GM18511 (cell line): ENCODE measurements around the gene TBC1D5.
"Not testable (repeated sequence)": the region's sequence is repeated elsewhere in the genome, so short reads cannot be mapped to it uniquely, and the experiment has no call there.

ENCODE experiments used
- ATAC-seq: cut with Tn5 transposase; IDR thresholded peaks from one replicate; pipeline ENCODE4 v1.9.1; 2021; ENCODE audit warnings: mild to moderate bottlenecking, moderate library complexity; ENCODE audit not compliant: unreplicated experiment

The TBC1D5 gene

DNA sequence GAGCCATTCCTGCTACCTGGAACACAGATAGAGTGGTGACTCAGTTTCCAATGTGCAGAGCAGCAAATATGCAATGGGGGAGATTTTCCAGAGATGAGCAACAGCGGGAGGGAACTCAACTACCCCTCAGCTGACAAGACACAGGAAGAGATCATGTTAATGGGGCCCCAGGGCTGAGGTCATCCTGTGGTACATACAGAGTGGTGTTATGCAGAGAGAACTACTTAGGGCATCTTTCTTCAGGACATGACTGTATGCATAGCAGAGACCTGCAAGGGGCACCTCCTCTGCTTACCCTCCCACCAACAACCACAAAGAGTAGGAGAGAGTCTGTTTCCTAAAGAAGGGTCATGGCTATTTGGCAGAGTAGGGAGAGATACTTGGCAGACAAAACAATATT lies 6.8 kb upstream of the TBC1D5 start:
- peak; percentile 54 for ATAC-seq

DNA sequence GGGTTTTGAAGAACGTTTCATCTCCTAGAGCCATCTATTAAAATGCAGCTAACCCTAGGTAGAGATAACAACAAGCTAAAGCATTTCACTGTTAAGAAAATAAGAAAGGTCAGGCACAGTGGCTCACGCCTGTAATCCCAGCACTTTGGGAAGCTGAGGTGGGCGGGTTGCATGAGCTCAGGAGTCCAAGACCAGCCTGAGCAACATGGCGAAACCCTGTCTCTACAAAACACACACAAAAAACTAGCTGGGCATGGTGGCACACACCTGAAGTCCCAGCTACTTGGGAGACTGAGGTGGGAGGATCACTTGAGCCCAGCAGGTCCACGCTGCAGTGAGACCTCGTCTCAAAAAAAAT lies 5.4 kb upstream of the TBC1D5 start:
- ATAC-seq, result no peak

GRCh38 chr3:17747174-17747889 lies 4.9 kb upstream of the TBC1D5 start:
- ATAC-seq, result peak; percentile 74

DNA sequence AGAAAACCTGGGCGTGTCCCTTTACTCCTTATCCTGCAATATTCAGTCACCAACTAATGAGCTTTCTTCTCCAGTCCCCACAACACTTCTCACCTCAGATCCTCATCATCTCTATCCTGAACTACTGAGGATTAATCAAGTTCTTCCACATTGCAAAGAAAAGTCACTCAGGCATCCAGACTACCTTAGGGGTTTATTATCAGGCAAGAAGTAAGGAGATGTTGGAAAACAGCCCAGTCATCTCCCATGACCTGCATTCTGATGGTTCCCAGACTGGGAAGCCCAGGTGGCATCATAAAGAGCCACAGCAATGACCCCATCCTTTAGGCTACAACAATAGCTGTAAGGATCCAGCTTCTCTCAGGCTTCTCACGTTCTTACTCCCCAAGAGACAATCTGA lies 3.5 kb upstream of the TBC1D5 start:
- no peak for ATAC-seq

DNA sequence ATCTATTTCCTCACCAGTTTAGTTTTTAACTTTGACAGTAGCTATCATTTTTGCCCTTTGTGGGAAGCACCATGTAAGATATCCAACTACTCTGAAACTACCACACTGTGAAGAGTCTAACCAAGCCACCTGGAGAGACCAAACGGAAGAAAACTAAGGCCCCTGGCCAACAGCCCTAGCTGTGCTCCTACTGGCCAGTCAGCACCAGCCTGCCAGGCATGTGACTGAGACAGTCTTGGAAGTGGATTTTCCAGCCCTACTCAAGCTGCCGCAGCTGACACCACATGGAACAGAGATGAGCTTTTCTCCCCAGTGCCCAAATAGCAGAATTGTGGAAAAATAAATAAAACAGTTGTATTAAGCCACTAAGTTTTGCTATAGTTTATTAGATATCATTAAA lies 2.9 kb upstream of the TBC1D5 start:
- no peak for ATAC-seq

- ATAC-seq, result no peak
These were observed 2.3 kb upstream of the TBC1D5 start for GRCh38 chr3:17744693-17745092.

DNA sequence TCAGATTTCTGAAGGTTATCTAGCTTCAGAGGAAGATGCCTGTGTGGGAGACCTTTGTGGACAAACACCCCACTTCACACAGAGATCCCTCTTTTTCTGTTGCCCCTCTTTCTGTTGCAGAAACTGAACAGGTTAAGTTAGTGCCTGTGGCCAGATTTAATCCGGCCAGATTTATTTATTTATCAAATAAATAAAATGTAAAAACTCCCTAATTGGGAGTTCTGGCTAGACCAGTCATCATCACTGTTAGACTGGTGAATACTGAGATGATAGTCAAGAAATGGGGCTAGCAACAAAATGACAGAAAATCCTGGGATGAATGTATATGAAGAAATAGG lies 1.2 kb upstream of the TBC1D5 start:
- no peak for ATAC-seq

GRCh38 chr3:17742880-17743657 lies 638 bp upstream of the TBC1D5 start:
- ATAC-seq, result peak; percentile 1

- no peak for ATAC-seq
These were observed 770 bp downstream of the TBC1D5 start for GRCh38 chr3:17741621-17742101.

GRCh38 chr3:17740721-17741141 lies 1.7 kb downstream of the TBC1D5 start:
- ATAC-seq, result peak; percentile 9

GRCh38 chr3:17738921-17739320 lies 3.5 kb downstream of the TBC1D5 start:
- no peak for ATAC-seq

- ATAC-seq, result no peak
These were observed 4.2 kb downstream of the TBC1D5 start for GRCh38 chr3:17738219-17738618.

DNA sequence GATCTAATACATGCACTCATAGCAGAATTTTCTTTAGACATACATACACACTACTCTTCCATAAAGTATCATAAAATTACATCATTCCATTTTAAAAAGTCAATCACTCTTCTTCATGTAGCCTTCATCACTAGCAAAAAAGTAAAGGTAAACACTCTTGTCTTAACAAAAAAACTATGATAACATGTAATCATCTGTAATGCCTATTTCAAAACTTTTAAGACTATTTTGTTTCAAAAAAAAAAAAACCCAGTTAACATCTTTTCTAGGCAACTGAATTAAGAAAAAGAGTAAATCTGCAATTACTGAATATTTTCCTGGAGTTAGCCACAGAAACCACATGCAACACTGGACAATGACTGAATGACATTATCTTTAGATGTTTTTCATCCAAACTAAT lies 4.8 kb downstream of the TBC1D5 start:
- no peak for ATAC-seq

DNA sequence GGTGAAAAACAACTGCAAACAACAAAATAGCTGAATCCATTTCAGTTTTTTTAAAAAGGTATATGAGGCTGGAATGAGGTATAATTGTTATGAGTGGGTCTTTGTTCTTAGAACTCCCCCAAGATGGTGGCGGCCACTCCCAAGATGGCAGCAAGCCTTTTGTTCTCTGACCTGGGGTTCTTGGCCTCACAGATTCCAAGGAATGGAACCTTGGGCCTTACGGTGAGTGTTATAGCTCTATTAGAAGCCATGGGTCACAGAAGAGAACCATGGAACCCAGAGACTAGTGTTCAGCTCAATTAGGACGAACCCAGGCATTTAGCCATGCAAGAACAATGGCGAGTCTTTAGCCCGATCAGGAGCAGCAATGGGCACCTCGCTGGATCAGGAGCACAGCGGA lies 7.1 kb downstream of the TBC1D5 start:
- ATAC-seq, result not testable (repeated sequence)

DNA sequence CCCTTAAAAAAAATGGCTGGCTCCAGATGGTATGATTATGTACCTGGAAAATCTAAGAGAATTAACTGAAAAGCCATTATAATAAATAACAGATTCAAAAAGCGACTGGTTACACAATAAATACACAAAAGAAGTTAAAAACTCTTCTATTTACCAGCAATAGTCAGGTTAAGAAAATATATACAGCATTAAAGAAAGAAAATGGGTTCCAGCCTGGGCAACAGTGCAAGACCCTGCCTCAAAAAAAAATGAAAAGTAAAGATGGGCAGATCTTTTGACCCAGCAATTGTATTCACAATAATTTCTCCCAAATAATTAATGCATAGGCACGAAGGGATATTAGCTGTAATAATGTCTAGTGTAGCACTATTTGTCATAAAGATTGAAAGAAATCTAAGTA lies 8.7 kb downstream of the TBC1D5 start:
- ATAC-seq, result no peak

DNA sequence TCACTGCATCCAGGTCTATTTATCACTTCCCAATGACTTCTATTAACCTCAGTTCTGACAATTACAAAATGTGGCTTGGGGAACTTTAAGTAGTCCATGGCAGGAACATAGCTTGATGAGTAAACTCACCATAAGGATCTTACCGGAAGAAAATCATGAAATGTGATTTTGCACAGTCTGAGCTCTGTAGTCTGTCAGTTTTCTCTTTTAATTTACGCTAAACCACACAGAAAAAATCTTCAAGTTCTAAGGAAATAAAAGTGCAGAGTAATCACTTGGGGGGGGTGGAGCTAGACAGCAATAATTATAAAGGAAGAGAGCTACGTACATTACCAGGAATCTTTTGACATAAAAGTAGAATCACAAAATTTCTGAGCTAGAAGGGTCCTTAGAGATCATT lies 9.2 kb downstream of the TBC1D5 start:
- no peak for ATAC-seq

DNA sequence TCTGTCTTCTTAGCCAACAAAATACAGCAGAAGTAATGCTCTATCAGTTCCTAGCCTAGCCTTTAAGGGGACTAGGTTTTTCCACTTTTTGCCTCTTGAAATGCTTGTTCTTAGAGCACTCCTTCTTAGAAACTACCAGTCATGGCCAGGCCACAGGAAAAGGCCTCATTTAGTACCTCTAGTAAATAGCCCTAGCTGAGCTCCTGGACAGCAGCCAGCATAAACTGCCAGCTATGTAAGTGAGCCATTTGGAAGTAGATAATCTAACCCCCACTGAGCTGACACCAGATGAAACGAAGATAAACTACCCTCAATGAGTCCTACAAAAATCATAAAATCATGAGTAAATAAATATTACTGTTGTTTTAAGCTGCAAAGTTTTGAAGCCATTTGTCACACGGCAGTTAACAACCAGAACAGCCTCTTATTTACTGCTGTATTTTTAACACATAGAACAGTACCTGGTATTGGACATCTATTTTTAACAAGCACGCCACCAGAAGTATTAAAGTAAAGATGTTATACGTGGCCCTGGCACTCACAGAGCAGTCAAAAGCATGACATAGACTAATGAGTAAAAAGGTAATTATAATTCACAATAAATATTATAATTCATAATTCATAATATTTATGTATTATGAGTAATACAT lies 12.0 kb downstream of the TBC1D5 start:
- no peak for ATAC-seq

DNA sequence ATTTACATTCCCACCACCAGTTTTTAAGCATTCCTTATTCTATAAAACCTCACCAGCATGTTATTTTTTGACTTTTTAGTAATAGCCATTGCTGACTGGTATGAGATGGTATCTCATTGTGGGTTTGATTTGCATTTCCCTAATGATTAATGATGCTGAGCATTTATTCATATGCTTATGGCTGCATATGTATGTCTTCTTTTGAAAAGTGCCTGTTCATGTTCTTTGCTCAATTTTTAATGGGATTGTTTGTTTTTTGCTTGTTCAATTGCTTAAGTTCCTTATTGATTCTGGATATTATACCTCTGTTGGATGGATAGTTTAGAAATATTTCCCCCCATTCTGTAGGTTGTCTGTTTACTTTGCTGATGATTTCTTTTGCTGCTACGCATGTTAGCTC lies 16.1 kb downstream of the TBC1D5 start:
- no peak for ATAC-seq

- not testable (repeated sequence) for ATAC-seq
These were observed 16.6 kb downstream of the TBC1D5 start for GRCh38 chr3:17725844-17726243.

DNA sequence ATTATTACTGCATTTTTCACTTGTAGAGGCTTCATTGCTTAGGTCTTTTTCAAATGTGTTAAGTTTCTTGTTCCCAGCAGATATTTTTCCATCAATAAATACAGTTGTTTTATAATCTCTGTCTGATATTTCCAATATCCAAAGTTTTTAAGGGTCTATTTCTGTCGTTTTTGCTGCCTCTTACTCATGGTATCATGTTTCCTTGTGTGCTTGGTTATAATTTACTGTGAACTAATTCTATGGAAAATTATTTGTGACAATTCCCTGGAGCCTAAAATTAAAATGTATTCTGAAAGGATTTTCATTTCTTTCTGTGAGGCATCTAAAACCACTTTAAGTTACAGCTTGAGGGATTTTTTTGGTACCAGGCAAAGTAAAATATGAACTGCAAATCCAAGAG lies 17.5 kb downstream of the TBC1D5 start:
- no peak for ATAC-seq

DNA sequence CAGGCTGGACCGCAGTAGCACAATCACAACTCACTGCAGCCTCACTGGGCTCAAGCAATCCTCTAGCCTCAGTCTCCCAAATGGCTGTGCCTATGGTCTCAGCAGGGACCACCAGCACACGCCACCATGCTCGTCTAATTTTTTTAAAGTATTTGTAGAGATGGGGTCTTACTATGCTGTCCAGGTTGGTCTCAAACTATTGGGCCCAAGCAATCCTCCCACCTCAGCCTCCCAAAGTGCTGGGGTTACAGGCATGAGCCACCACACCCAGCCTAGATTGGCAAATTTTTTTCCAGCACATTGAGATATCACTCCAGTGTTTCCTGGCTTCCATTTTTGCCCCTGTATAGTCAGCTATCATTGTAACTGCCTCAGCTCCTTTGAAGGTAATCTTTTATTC lies 18.3 kb downstream of the TBC1D5 start:
- ATAC-seq, result no peak

- no peak for ATAC-seq
These were observed 25.0 kb downstream of the TBC1D5 start for GRCh38 chr3:17717411-17717810.
